ENCODE results near the gene NUCB1.

DNA sequence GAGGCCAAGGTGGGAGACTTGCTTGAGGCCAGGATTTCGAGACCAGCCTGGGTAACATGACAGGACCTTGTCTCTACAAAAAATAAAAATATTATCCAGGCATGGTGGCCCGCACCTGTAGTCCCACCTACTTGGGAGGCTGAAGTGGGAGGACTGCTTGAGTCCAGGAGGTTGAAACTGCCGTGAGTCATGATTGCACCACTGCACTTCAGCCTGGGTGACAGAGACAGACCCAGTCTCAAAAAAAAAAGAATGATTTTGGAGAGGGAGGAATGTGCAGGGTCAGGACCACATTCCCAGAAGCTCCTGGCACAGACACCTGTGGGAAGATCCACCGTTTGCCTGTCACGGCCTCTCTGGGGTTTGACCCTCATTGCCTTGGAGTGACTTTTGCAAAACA, 45.3 kb downstream of the NUCB1 start:
- TF ChIP-seq BRCA1 (IDR thresholded peaks at IDR 0.05), result no peak
- no peak for TF ChIP-seq BRCA1 (CRISPR knock-in tag; IDR thresholded peaks at IDR 0.05)
- TF ChIP-seq, protein P1, sequence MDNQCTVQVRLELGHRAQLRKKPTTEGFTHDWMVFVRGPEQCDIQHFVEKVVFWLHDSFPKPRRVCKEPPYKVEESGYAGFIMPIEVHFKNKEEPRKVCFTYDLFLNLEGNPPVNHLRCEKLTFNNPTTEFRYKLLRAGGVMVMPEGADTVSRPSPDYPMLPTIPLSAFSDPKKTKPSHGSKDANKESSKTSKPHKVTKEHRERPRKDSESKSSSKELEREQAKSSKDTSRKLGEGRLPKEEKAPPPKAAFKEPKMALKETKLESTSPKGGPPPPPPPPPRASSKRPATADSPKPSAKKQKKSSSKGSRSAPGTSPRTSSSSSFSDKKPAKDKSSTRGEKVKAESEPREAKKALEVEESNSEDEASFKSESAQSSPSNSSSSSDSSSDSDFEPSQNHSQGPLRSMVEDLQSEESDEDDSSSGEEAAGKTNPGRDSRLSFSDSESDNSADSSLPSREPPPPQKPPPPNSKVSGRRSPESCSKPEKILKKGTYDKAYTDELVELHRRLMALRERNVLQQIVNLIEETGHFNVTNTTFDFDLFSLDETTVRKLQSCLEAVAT (IDR thresholded peaks at IDR 0.05), result no peak
- no peak for TF ChIP-seq ETV6 (IDR thresholded peaks at IDR 0.05; ENCODE audit: borderline replicate concordance in 1 of 2, low read depth in 2 of 2, low read length in 1 of 2)
- no peak for TF ChIP-seq ETV6 (CRISPR knock-in tag; IDR thresholded peaks at IDR 0.05; ENCODE audit: borderline replicate concordance)
- TF ChIP-seq, protein P2, sequence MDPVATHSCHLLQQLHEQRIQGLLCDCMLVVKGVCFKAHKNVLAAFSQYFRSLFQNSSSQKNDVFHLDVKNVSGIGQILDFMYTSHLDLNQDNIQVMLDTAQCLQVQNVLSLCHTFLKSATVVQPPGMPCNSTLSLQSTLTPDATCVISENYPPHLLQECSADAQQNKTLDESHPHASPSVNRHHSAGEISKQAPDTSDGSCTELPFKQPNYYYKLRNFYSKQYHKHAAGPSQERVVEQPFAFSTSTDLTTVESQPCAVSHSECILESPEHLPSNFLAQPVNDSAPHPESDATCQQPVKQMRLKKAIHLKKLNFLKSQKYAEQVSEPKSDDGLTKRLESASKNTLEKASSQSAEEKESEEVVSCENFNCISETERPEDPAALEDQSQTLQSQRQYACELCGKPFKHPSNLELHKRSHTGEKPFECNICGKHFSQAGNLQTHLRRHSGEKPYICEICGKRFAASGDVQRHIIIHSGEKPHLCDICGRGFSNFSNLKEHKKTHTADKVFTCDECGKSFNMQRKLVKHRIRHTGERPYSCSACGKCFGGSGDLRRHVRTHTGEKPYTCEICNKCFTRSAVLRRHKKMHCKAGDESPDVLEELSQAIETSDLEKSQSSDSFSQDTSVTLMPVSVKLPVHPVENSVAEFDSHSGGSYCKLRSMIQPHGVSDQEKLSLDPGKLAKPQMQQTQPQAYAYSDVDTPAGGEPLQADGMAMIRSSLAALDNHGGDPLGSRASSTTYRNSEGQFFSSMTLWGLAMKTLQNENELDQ (CRISPR knock-in tag; IDR thresholded peaks at IDR 0.05; ENCODE audit: borderline replicate concordance), result no peak
- TF ChIP-seq, protein P3, sequence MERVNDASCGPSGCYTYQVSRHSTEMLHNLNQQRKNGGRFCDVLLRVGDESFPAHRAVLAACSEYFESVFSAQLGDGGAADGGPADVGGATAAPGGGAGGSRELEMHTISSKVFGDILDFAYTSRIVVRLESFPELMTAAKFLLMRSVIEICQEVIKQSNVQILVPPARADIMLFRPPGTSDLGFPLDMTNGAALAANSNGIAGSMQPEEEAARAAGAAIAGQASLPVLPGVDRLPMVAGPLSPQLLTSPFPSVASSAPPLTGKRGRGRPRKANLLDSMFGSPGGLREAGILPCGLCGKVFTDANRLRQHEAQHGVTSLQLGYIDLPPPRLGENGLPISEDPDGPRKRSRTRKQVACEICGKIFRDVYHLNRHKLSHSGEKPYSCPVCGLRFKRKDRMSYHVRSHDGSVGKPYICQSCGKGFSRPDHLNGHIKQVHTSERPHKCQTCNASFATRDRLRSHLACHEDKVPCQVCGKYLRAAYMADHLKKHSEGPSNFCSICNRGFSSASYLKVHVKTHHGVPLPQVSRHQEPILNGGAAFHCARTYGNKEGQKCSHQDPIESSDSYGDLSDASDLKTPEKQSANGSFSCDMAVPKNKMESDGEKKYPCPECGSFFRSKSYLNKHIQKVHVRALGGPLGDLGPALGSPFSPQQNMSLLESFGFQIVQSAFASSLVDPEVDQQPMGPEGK (CRISPR knock-in tag; IDR thresholded peaks at IDR 0.05; ENCODE audit: borderline replicate concordance), result no peak
- no peak for TF ChIP-seq ZNF184 (CRISPR knock-in tag; IDR thresholded peaks at IDR 0.05)
- TF ChIP-seq HMBOX1 (IDR thresholded peaks at IDR 0.05), result no peak
